ENCODE results near the gene SGMS2.

Gene SGMS2

GRCh38 chr4:107838861-107839565 lies 14.3 kb downstream of the SGMS2 start:
- DNase-seq (ENCODE audit: insufficient read length, low spot score) (no peak), FAIRE-seq (no peak)
- TF ChIP-seq POLR2A (IDR thresholded peaks at IDR 0.05; ENCODE audit: low read depth, low read length): no peak

- TF ChIP-seq POLR2A (IDR thresholded peaks at IDR 0.05; ENCODE audit: low read depth, low read length): no peak
- FAIRE-seq (no peak), DNase-seq (ENCODE audit: insufficient read length, low spot score) (no peak)
These were observed 18.7 kb downstream of the SGMS2 start for GRCh38 chr4:107843391-107843790.

- DNase-seq (ENCODE audit: insufficient read length, low spot score) (no peak), FAIRE-seq (no peak)
- no peak for TF ChIP-seq POLR2A (IDR thresholded peaks at IDR 0.05; ENCODE audit: low read depth, low read length)
These were observed 20.9 kb downstream of the SGMS2 start for GRCh38 chr4:107845681-107846080.

GRCh38 chr4:107850438-107850837 lies 25.7 kb downstream of the SGMS2 start:
- FAIRE-seq: no peak
- TF ChIP-seq POLR2A (IDR thresholded peaks at IDR 0.05; ENCODE audit: low read depth, low read length): no peak

GRCh38 chr4:107853444-107854355 lies 29.0 kb downstream of the SGMS2 start:
- FAIRE-seq: peak; percentile 73

More at GRCh38 chr4:107850438-107850837, 25.7 kb downstream of the SGMS2 start:
- DNase-seq (ENCODE audit: insufficient read length, low spot score): no peak

GRCh38 chr4:107854356-107855022 lies 29.8 kb downstream of the SGMS2 start:
- DNase-seq (ENCODE audit: insufficient read length, low spot score) (no peak), FAIRE-seq (peak; percentile 41)
- TF ChIP-seq POLR2A (IDR thresholded peaks at IDR 0.05; ENCODE audit: low read depth, low read length): no peak

More at GRCh38 chr4:107853444-107854355, 29.0 kb downstream of the SGMS2 start:
- no peak for TF ChIP-seq POLR2A (IDR thresholded peaks at IDR 0.05; ENCODE audit: low read depth, low read length)
- DNase-seq (ENCODE audit: insufficient read length, low spot score): no peak

- no peak for FAIRE-seq
- no peak for DNase-seq (ENCODE audit: insufficient read length, low spot score)
- no peak for TF ChIP-seq POLR2A (IDR thresholded peaks at IDR 0.05; ENCODE audit: low read depth, low read length)
These were observed 31.0 kb downstream of the SGMS2 start for GRCh38 chr4:107855723-107856122.

- no peak for TF ChIP-seq POLR2A (IDR thresholded peaks at IDR 0.05; ENCODE audit: low read depth, low read length)
- DNase-seq (ENCODE audit: insufficient read length, low spot score) (no peak), FAIRE-seq (no peak)
These were observed 32.2 kb downstream of the SGMS2 start for GRCh38 chr4:107856901-107857300.

GRCh38 chr4:107857741-107858140 lies 33.0 kb downstream of the SGMS2 start:
- no peak for FAIRE-seq
- TF ChIP-seq POLR2A (IDR thresholded peaks at IDR 0.05; ENCODE audit: low read depth, low read length): no peak
- no peak for DNase-seq (ENCODE audit: insufficient read length, low spot score)

GRCh38 chr4:107858158-107858742 lies 33.5 kb downstream of the SGMS2 start:
- TF ChIP-seq POLR2A (IDR thresholded peaks at IDR 0.05; ENCODE audit: low read depth, low read length): no peak
- DNase-seq (ENCODE audit: insufficient read length, low spot score): no peak
- FAIRE-seq: no peak

- peak; percentile 97 for FAIRE-seq
- no peak for TF ChIP-seq POLR2A (IDR thresholded peaks at IDR 0.05; ENCODE audit: low read depth, low read length)
- DNase-seq (ENCODE audit: insufficient read length, low spot score): peak; percentile 6
These were observed 37.9 kb downstream of the SGMS2 start for GRCh38 chr4:107862658-107863057.

GRCh38 chr4:107863416-107863815 lies 38.7 kb downstream of the SGMS2 start:
- FAIRE-seq (no peak), DNase-seq (ENCODE audit: insufficient read length, low spot score) (no peak)
- no peak for TF ChIP-seq POLR2A (IDR thresholded peaks at IDR 0.05; ENCODE audit: low read depth, low read length)

GRCh38 chr4:107863850-107864371 lies 39.2 kb downstream of the SGMS2 start:
- FAIRE-seq (peak; percentile 86), DNase-seq (ENCODE audit: insufficient read length, low spot score) (no peak)
- no peak for TF ChIP-seq POLR2A (IDR thresholded peaks at IDR 0.05; ENCODE audit: low read depth, low read length)
